Fibroblast of peridontal ligament (primary cell): Measurements from ENCODE around the gene FDX2.
"Not testable (repeated sequence)": the region's sequence is repeated elsewhere in the genome, so short reads cannot be mapped to it uniquely, and the experiment has no call there.

Experiments used
- DNase-seq: peaks from one replicate; pipeline ENCODE4 v3.0.0-alpha.2; 2010; ENCODE audit errors: extremely low read depth

FDX2 gene

GRCh38 chr19:10284065-10284959, 31.5 kb downstream of the FDX2 start:
- no peak for DNase-seq

- no peak for DNase-seq
Observed at GRCh38 chr19:10283301-10284064, 32.3 kb downstream of the FDX2 start.

- not testable (repeated sequence) for DNase-seq
Observed at GRCh38 chr19:10282043-10282442, 33.8 kb downstream of the FDX2 start.

- no peak for DNase-seq
Observed at GRCh38 chr19:10279737-10280442, 35.9 kb downstream of the FDX2 start.

- no peak for DNase-seq
Observed at GRCh38 chr19:10278935-10279334, 36.9 kb downstream of the FDX2 start.

- no peak for DNase-seq
Observed at GRCh38 chr19:10277795-10278589, 37.8 kb downstream of the FDX2 start.

- no peak for DNase-seq
Observed at GRCh38 chr19:10274589-10274988, 41.2 kb downstream of the FDX2 start.

GRCh38 chr19:10271543-10272086, 44.2 kb downstream of the FDX2 start:
- no peak for DNase-seq

GRCh38 chr19:10270616-10271394, 45.0 kb downstream of the FDX2 start, which contains the start of gene ICAM1:
TSS of gene ICAM1 (plus strand) at chr19:10271120. CDS start at chr19:10271160, 40 bp downstream.
- peak; percentile 42 for DNase-seq

- no peak for DNase-seq
Observed at GRCh38 chr19:10270180-10270615, 45.6 kb downstream of the FDX2 start.

GRCh38 chr19:10269333-10270179, 46.3 kb downstream of the FDX2 start:
- DNase-seq, result peak; percentile 64

GRCh38 chr19:10268071-10268470, 47.7 kb downstream of the FDX2 start:
- no peak for DNase-seq

- DNase-seq, result no peak
Observed at GRCh38 chr19:10266706-10267105, 49.1 kb downstream of the FDX2 start.

GRCh38 chr19:10262771-10263170, 53.0 kb downstream of the FDX2 start:
- DNase-seq, result peak; percentile 28

GRCh38 chr19:10260141-10260584, 55.7 kb downstream of the FDX2 start:
- DNase-seq, result no peak
